Ishikawa (cell line): ENCODE results near the gene MYO5C.

Experiments used
- EGR1 ChIP-seq: IDR thresholded peaks from 2 replicates; pipeline ENCODE4 v1.6.1; 2012
- EP300 ChIP-seq: IDR thresholded peaks from 2 replicates; pipeline ENCODE4 v1.6.1; 2012; ENCODE audit warnings: borderline replicate concordance
- FOXM1 ChIP-seq: IDR thresholded peaks from 2 replicates; pipeline ENCODE4 v1.6.1; 2012; ENCODE audit warnings: low read depth, borderline replicate concordance
- MAX ChIP-seq: IDR thresholded peaks from 2 replicates; pipeline ENCODE4 v1.6.1; 2012
- NFIC ChIP-seq: IDR thresholded peaks from 2 replicates; pipeline ENCODE4 v1.6.1; 2012
- REST ChIP-seq: IDR thresholded peaks from 2 replicates; pipeline ENCODE4 v1.6.1; 2012; ENCODE audit warnings: low read depth, mild to moderate bottlenecking
- TAF1 ChIP-seq: IDR thresholded peaks from 2 replicates; pipeline ENCODE4 v1.6.1; 2012; ENCODE audit warnings: low read depth, mild to moderate bottlenecking
- USF1 ChIP-seq: IDR thresholded peaks from 2 replicates; pipeline ENCODE4 v1.6.1; 2012
- ZBTB7A ChIP-seq: IDR thresholded peaks from 2 replicates; pipeline ENCODE4 v1.6.1; 2012; ENCODE audit warnings: low read depth

GRCh38 chr15:52225230-52225629 lies 70.4 kb downstream of the MYO5C start:
- no peak for TF ChIP-seq EGR1
- no peak for TF ChIP-seq EP300
- no peak for TF ChIP-seq REST
- no peak for TF ChIP-seq MAX
- no peak for TF ChIP-seq USF1
- TF ChIP-seq NFIC, result no peak
- TF ChIP-seq FOXM1, result no peak
- TF ChIP-seq TAF1, result no peak
- TF ChIP-seq ZBTB7A, result no peak
